Sigmoid colon (tissue), 4 donors: Measurements from ENCODE around the gene PTCD1.

Experiments used
- POLR2A ChIP-seq, 2 donors: fragments of 450-650 bp; IDR thresholded peaks; one replicate each; pipeline ENCODE4 v1.6.1; 2016; ENCODE audit warnings: antibody characterized with exemption in 2 of 2, mild to moderate bottlenecking in 2 of 2, moderate library complexity in 2 of 2
- POLR2AphosphoS5 ChIP-seq, 4 donors: sonication (generic); formaldehyde crosslinking; IDR thresholded peaks; one replicate each; pipeline ENCODE4 v1.6.1; 2017; ENCODE audit warnings: antibody characterized with exemption in 4 of 4
- TF ChIP-seq, protein P1 (sequence below), 4 experiments: fragments of 450-650 bp in 3 of 4; fragments of 200-600 bp in 1 of 4; IDR thresholded peaks; one replicate each; pipeline ENCODE4 v1.5.1; 2016 to 2019; ENCODE audit warnings: antibody characterized with exemption in 4 of 4, mild to moderate bottlenecking in 3 of 4, moderate library complexity in 2 of 4

DNA sequence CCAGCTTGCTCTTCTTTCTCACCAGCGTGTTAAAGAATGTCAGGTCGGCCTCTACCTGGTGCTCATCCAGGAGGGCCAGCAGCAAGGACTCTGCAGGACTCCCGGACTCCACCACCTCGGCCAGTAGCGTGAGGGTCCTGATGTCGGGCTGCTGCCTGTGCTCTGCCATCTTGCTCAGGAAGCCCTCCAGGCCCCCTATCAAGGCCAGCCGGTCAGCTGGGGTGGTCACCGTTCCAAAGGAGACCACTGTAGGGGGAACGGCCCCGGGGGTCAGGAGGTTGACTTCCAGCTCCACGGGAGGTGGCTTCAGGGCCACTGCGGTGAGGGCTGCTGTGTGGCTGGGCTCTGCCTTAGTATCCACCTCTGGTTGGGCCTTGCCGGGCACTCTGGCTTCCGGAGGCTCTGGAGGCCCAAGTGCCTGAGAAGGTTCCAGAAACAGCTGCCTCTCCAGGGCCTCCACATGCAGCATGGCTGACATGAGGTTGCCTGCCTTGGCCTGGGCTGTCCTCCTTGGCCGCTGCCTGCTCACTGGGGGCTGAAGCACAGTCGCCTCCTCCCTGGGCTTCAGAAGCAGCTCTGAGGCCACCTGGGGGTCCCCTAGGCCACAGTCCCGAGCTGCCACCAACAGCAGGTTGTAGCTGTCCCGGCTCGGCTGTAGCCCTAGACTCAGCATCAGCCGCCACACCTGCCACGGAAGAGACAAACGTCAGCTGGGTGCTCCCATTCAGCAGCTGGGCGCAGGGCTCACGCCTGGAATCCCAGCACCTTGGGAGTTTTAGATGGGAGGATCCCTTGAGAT is 13.5 kb downstream of the PTCD1 start:
- TF ChIP-seq, protein P1, sequence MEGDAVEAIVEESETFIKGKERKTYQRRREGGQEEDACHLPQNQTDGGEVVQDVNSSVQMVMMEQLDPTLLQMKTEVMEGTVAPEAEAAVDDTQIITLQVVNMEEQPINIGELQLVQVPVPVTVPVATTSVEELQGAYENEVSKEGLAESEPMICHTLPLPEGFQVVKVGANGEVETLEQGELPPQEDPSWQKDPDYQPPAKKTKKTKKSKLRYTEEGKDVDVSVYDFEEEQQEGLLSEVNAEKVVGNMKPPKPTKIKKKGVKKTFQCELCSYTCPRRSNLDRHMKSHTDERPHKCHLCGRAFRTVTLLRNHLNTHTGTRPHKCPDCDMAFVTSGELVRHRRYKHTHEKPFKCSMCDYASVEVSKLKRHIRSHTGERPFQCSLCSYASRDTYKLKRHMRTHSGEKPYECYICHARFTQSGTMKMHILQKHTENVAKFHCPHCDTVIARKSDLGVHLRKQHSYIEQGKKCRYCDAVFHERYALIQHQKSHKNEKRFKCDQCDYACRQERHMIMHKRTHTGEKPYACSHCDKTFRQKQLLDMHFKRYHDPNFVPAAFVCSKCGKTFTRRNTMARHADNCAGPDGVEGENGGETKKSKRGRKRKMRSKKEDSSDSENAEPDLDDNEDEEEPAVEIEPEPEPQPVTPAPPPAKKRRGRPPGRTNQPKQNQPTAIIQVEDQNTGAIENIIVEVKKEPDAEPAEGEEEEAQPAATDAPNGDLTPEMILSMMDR (IDR thresholded peaks at IDR 0.05): no peak
- TF ChIP-seq POLR2AphosphoS5 (IDR thresholded peaks at IDR 0.05) (no peak), POLR2A (IDR thresholded peaks at IDR 0.05) (no peak)
